CD14-positive monocyte (primary cell): ENCODE data around the gene SAMD13. TPM values are rescaled to one million over a fixed set of nuclear protein-coding genes. Genes with fewer than 3 reads are reported as not detected.

Source experiments
- DNase-seq, 3 donors: peaks; one replicate each; pipeline ENCODE4 v3.0.0-alpha.2; 2011 to 2022
- H2AFZ ChIP-seq: 2 replicates; pipeline ENCODE4 v1.6.0; 2012; ENCODE audit warnings: mild to moderate bottlenecking, low read depth, low read length, inconsistent platforms; ENCODE audit not compliant: insufficient read depth, poor library complexity, severe bottlenecking
- H3K27ac ChIP-seq, 2 donors: 1 replicate in 1 of 2; 2 replicates in 1 of 2; pipeline ENCODE4 v1.5.1; 2012 to 2013; ENCODE audit warnings: low read length in 2 of 2, control low read depth in 1 of 2, inconsistent platforms in 1 of 2, low read depth in 1 of 2, mild to moderate bottlenecking in 1 of 2
- H3K27me3 ChIP-seq, 2 donors: one replicate each; pipeline versions ENCODE4 v1.6.0 to v1.6.1; 2011 to 2013; ENCODE audit warnings: low read length in 2 of 2; ENCODE audit not compliant: control insufficient read depth in 2 of 2, insufficient read depth in 2 of 2
- H3K36me3 ChIP-seq, 2 donors: replicated peaks in 1 of 2; 1 replicate in 1 of 2; 2 replicates in 1 of 2; pipeline versions ENCODE4 v1.5.1 to v1.6.1; 2012 to 2013; ENCODE audit warnings: low read length in 2 of 2, control low read depth in 1 of 2, inconsistent platforms in 1 of 2, mild to moderate bottlenecking in 1 of 2; ENCODE audit not compliant: insufficient read depth in 2 of 2, control insufficient read depth in 1 of 2
- H3K4me1 ChIP-seq, 2 donors: 1 replicate in 1 of 2; 2 replicates in 1 of 2; pipeline versions ENCODE4 v1.5.1 to v1.6.1; 2012 to 2013; ENCODE audit warnings: low read length in 2 of 2, control low read depth in 1 of 2, inconsistent platforms in 1 of 2, mild to moderate bottlenecking in 1 of 2, moderate library complexity in 1 of 2; ENCODE audit not compliant: insufficient read depth in 2 of 2, control insufficient read depth in 1 of 2
- H3K4me2 ChIP-seq: replicated peaks from 2 replicates; pipeline ENCODE3; 2012; ENCODE audit warnings: low read length, moderate library complexity, mild to moderate bottlenecking; ENCODE audit not compliant: poor library complexity, severe bottlenecking; ENCODE audit errors: extremely low read depth
- H3K4me3 ChIP-seq, 3 experiments: fragments of 200-600 bp in 1 of 3; sonication (generic) in 1 of 3; replicated peaks in 1 of 3; 1 replicate in 2 of 3; 2 replicates in 1 of 3; pipeline ENCODE4 v1.5.1; 2011 to 2013; ENCODE audit warnings: low read length in 3 of 3, mild to moderate bottlenecking in 3 of 3, control low read depth in 2 of 3, low read depth in 2 of 3, inconsistent platforms in 1 of 3, moderate library complexity in 1 of 3
- H3K79me2 ChIP-seq: 2 replicates; pipeline ENCODE4 v1.6.0; 2012; ENCODE audit warnings: mild to moderate bottlenecking, control low read depth, inconsistent platforms, low read length, moderate library complexity; ENCODE audit not compliant: insufficient read depth
- H3K9ac ChIP-seq: 2 replicates; pipeline ENCODE4 v1.6.0; 2017; ENCODE audit warnings: low read length, mild to moderate bottlenecking; ENCODE audit not compliant: insufficient read depth, poor library complexity, severe bottlenecking
- H3K9me3 ChIP-seq, 2 donors: replicated peaks in 1 of 2; 1 replicate in 1 of 2; 2 replicates in 1 of 2; pipeline versions ENCODE4 v1.5.1 to v1.6.1; 2012 to 2013; ENCODE audit warnings: low read length in 2 of 2, control low read depth in 1 of 2; ENCODE audit not compliant: control insufficient read depth in 1 of 2, insufficient read depth in 1 of 2
- H4K20me1 ChIP-seq: 2 replicates; pipeline ENCODE4 v1.6.0; 2012; ENCODE audit warnings: mild to moderate bottlenecking, low read length, control low read depth, moderate library complexity; ENCODE audit not compliant: insufficient read depth
- H3K27ac Mint-ChIP-seq, 7 donors: one replicate each; pipeline ENCODE4 v1.8.0; 2020; ENCODE audit warnings: mild to moderate bottlenecking in 7 of 7, mixed read lengths in 7 of 7, moderate library complexity in 6 of 7, inconsistent platforms in 2 of 7
- H3K27me3 Mint-ChIP-seq, 3 donors: one replicate each; pipeline ENCODE4 v1.8.0; 2021 to 2022; ENCODE audit warnings: low read depth in 3 of 3, mild to moderate bottlenecking in 3 of 3, mixed read lengths in 3 of 3, moderate library complexity in 3 of 3, inconsistent platforms in 1 of 3
- H3K36me3 Mint-ChIP-seq, 2 donors: one replicate each; pipeline ENCODE4 v1.8.0; 2020; ENCODE audit warnings: mixed read lengths in 2 of 2, inconsistent platforms in 1 of 2, mild to moderate bottlenecking in 1 of 2
- H3K4me1 Mint-ChIP-seq: one replicate; pipeline ENCODE4 v1.8.0; 2020; ENCODE audit warnings: mild to moderate bottlenecking, mixed read lengths
- H3K4me3 Mint-ChIP-seq, 2 donors: one replicate each; pipeline ENCODE4 v1.8.0; 2020; ENCODE audit warnings: mild to moderate bottlenecking in 2 of 2, mixed read lengths in 2 of 2, moderate library complexity in 1 of 2
- H3K9me3 Mint-ChIP-seq, 7 donors: one replicate each; pipeline ENCODE4 v1.8.0; 2020 to 2022; ENCODE audit warnings: mixed read lengths in 7 of 7, mild to moderate bottlenecking in 6 of 7, moderate library complexity in 6 of 7, inconsistent platforms in 2 of 7
- CTCF ChIP-seq: fragments of 200-600 bp; IDR thresholded peaks from one replicate; pipeline ENCODE4 v1.8.0; 2022; ENCODE audit warnings: antibody characterized with exemption, mild to moderate bottlenecking
- WGBS: methylation state at CpG from one replicate; pipeline ENCODE4 v1.1.5; 2013; ENCODE audit warnings: missing lambda C conversion rate; ENCODE audit not compliant: insufficient coverage; 5-methylcytosine and 5-hydroxymethylcytosine counted together
- intact Hi-C, 2 donors: fragments of 100-400 bp; cut with micrococcal nuclease; formaldehyde crosslinking; loops; one replicate each; pipeline versions ENCODE4 v1.15.0 to v1.15.1; 2023
- polyA plus RNA-seq, 3 donors: library from polyadenylated mRNA; depleted of rRNA in 1 of 3; unstranded in 2 of 3; stranded (reverse) in 1 of 3; fragments of 300-500 nt in 2 of 3; fragments of >200 nt in 1 of 3; fragmentation: Illumina TruSeq in 2 of 3; gene quantifications; 1 replicate in 2 of 3; 2 replicates in 1 of 3; pipeline ENCODE4 v1.2.3, GENCODE V29; 2012 to 2021

SAMD13 gene
- polyA plus RNA-seq, 3 donors, result 0.33 to 0.56 (median 0.39) TPM

DNA sequence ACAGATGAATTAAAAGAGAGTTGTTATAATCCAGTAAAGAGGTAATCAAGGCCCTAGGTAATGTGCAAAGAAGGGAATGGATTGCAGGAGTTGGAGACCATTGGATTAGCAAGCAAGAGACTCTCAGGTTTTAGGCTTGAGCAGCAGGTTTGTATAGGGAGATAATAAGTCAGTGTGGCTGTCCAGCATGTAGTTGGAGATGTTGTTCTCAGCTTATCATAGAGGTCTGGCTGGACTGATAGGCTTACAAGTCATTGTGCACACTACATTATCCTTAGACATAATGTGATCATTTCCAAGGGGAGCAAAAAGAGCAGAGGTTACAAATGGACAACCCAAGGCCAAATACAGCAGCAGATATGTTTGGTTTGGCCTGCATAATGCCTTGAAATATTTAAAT, 45.9 kb upstream of the SAMD13 start:
- Histone ChIP-seq H3K4me3 (no peak overlapping the region), H3K36me3 (no peaks in the 10 kb centered on the region), H3K9ac (no peak overlapping the region), H2AFZ (no peak overlapping the region), H3K79me2 (no peaks in the 10 kb centered on the region), H3K4me1 (no peaks in the 10 kb centered on the region), H4K20me1 (no peaks in the 10 kb centered on the region), H3K27ac (no peak overlapping the region), H3K4me2 (no peak overlapping the region), H3K9me3 (peaks cover 0 to 3% of the 10 kb centered on the region in 2 donors), H3K27me3 (no peaks in the 10 kb centered on the region)
- no peak for DNase-seq
- peaks cover 0 to 6% (median 2%) of the 10 kb centered on the region in 7 donors for H3K9me3 Mint-ChIP-seq
- TF ChIP-seq CTCF, result no peak
- H3K27me3 Mint-ChIP-seq, result peaks cover 0 to 5% (median 0%) of the 10 kb centered on the region in 3 donors
- H3K4me3 Mint-ChIP-seq, result no peak overlapping the region
- H3K27ac Mint-ChIP-seq, result no peak overlapping the region
- H3K36me3 Mint-ChIP-seq, result no peaks in the 10 kb centered on the region
- peaks cover 2% of the 10 kb centered on the region for H3K4me1 Mint-ChIP-seq
- intact Hi-C loops, result no loop called here

DNA sequence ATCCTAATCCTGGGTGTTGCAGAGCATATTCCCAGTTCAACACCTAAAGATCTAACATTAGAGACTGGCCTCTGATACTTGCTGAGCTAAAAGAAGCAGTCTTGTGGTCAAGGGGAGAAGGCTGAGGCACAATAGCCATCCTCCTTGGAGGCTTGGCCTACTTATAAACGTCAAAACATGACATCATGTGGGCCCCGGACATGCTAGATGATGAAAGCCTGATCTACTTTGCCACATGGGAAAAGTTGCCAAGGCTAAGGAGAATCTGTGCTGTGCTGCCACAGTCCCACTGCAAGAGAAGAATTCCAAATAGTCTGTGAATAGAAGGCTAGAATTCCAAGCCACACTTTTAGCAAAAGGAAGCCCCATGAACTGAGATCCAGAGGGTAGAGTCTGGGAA, 43.9 kb upstream of the SAMD13 start:
- peaks cover 0 to 5% (median 0%) of the 10 kb centered on the region in 3 donors for H3K27me3 Mint-ChIP-seq
- no peak overlapping the region for H3K27ac ChIP-seq
- no peak overlapping the region for H3K4me3 Mint-ChIP-seq
- no peaks in the 10 kb centered on the region for H3K4me1 ChIP-seq
- peaks cover 0 to 4% (median 1%) of the 10 kb centered on the region in 7 donors for H3K9me3 Mint-ChIP-seq
- TF ChIP-seq CTCF, result no peak
- no peaks in the 10 kb centered on the region for H3K36me3 Mint-ChIP-seq
- H3K4me3 ChIP-seq, result no peak overlapping the region
- H3K36me3 ChIP-seq, result no peaks in the 10 kb centered on the region
- no peak for DNase-seq
- 89% methylated on average over 2 of the region's 2 CpGs for WGBS
- peaks cover 2% of the 10 kb centered on the region for H3K4me1 Mint-ChIP-seq
- no peaks in the 10 kb centered on the region for H3K27me3 ChIP-seq
- H3K9ac ChIP-seq, result no peak overlapping the region
- H3K4me2 ChIP-seq, result no peak overlapping the region
- H3K9me3 ChIP-seq, result no peaks in the 10 kb centered on the region
- no peaks in the 10 kb centered on the region for H3K79me2 ChIP-seq
- intact Hi-C loops, result no loop called here
- H4K20me1 ChIP-seq, result no peaks in the 10 kb centered on the region
- H2AFZ ChIP-seq, result no peak overlapping the region
- peak overlapping the region in 1 of 7 donors; percentile 13 for H3K27ac Mint-ChIP-seq
